Subcutaneous abdominal adipose tissue (tissue), 5 donors: Measurements from ENCODE around the gene PDE3A.

ENCODE experiments used
- H3K27ac ChIP-seq: one replicate; pipeline ENCODE4 v1.7.0; 2013; ENCODE audit warnings: low read depth, mild to moderate bottlenecking, inconsistent platforms, low read length, moderate library complexity
- H3K27me3 ChIP-seq, 5 donors: one replicate each; pipeline ENCODE4 v1.7.0; 2013; ENCODE audit warnings: low read length in 5 of 5, inconsistent platforms in 1 of 5; ENCODE audit not compliant: control insufficient read depth in 5 of 5, insufficient read depth in 4 of 5
- H3K36me3 ChIP-seq, 5 donors: one replicate each; pipeline ENCODE4 v1.7.0; 2013; ENCODE audit warnings: low read length in 5 of 5; ENCODE audit not compliant: control insufficient read depth in 5 of 5, insufficient read depth in 5 of 5
- H3K4me1 ChIP-seq, 5 donors: one replicate each; pipeline ENCODE4 v1.7.0; 2013; ENCODE audit warnings: low read length in 5 of 5, mild to moderate bottlenecking in 3 of 5, moderate library complexity in 1 of 5; ENCODE audit not compliant: control insufficient read depth in 5 of 5, insufficient read depth in 5 of 5
- H3K4me3 ChIP-seq, 5 donors: one replicate each; pipeline ENCODE4 v1.7.0; 2013; ENCODE audit warnings: low read length in 5 of 5, low read depth in 1 of 5
- H3K9ac ChIP-seq, 5 donors: one replicate each; pipeline ENCODE4 v1.7.0; 2013; ENCODE audit warnings: low read length in 5 of 5, mild to moderate bottlenecking in 4 of 5, moderate library complexity in 3 of 5
- H3K9me3 ChIP-seq, 5 donors: one replicate each; pipeline ENCODE4 v1.7.0; 2013; ENCODE audit warnings: low read length in 5 of 5; ENCODE audit not compliant: control insufficient read depth in 5 of 5
- donor health status: healthy.
- donor health status: healthy.
- donor health status: healthy.
- donor health status: healthy.
- donor health status: healthy.

PDE3A gene

GRCh38 chr12:20572451-20572850, 204.1 kb downstream of the PDE3A start:
- Histone ChIP-seq H3K9me3 (no peaks in the 10 kb centered on the region), H3K27me3 (no peaks in the 10 kb centered on the region), H3K9ac (no peak overlapping the region), H3K27ac (no peak overlapping the region), H3K4me1 (no peaks in the 10 kb centered on the region), H3K36me3 (no peaks in the 10 kb centered on the region), H3K4me3 (no peak overlapping the region)

GRCh38 chr12:20576528-20576927, 208.2 kb downstream of the PDE3A start:
- Histone ChIP-seq H3K27ac (no peak overlapping the region), H3K9me3 (no peaks in the 10 kb centered on the region), H3K4me1 (no peaks in the 10 kb centered on the region), H3K9ac (no peak overlapping the region), H3K27me3 (no peaks in the 10 kb centered on the region), H3K4me3 (no peak overlapping the region), H3K36me3 (no peaks in the 10 kb centered on the region)

GRCh38 chr12:20577054-20577453, 208.7 kb downstream of the PDE3A start:
- H3K9ac ChIP-seq = no peak overlapping the region
- no peaks in the 10 kb centered on the region for H3K36me3 ChIP-seq
- H3K9me3 ChIP-seq = no peaks in the 10 kb centered on the region
- no peak overlapping the region for H3K4me3 ChIP-seq
- no peaks in the 10 kb centered on the region for H3K4me1 ChIP-seq
- H3K27me3 ChIP-seq = no peaks in the 10 kb centered on the region
- H3K27ac ChIP-seq = no peak overlapping the region

- no peaks in the 10 kb centered on the region for H3K4me1 ChIP-seq
- no peaks in the 10 kb centered on the region for H3K36me3 ChIP-seq
- H3K9ac ChIP-seq = no peak overlapping the region
- no peaks in the 10 kb centered on the region for H3K27me3 ChIP-seq
- H3K4me3 ChIP-seq = no peak overlapping the region
- H3K9me3 ChIP-seq = no peaks in the 10 kb centered on the region
- no peak overlapping the region for H3K27ac ChIP-seq
Observed at GRCh38 chr12:20578142-20578541, 209.8 kb downstream of the PDE3A start.

- Histone ChIP-seq H3K9ac (no peak overlapping the region), H3K36me3 (no peaks in the 10 kb centered on the region), H3K27me3 (no peaks in the 10 kb centered on the region), H3K4me3 (no peak overlapping the region), H3K27ac (no peak overlapping the region), H3K4me1 (no peaks in the 10 kb centered on the region), H3K9me3 (no peaks in the 10 kb centered on the region)
Observed at GRCh38 chr12:20585055-20585625, 216.8 kb downstream of the PDE3A start.

- H3K36me3 ChIP-seq = no peaks in the 10 kb centered on the region
- no peak overlapping the region for H3K4me3 ChIP-seq
- H3K9me3 ChIP-seq = no peaks in the 10 kb centered on the region
- H3K27me3 ChIP-seq = no peaks in the 10 kb centered on the region
- H3K4me1 ChIP-seq = no peaks in the 10 kb centered on the region
- no peak overlapping the region for H3K9ac ChIP-seq
- no peak overlapping the region for H3K27ac ChIP-seq
Observed at GRCh38 chr12:20585913-20586312, 217.6 kb downstream of the PDE3A start.

GRCh38 chr12:20588042-20588441, 219.7 kb downstream of the PDE3A start:
- no peak overlapping the region for H3K4me3 ChIP-seq
- H3K9ac ChIP-seq = no peak overlapping the region
- no peak overlapping the region for H3K27ac ChIP-seq
- no peaks in the 10 kb centered on the region for H3K27me3 ChIP-seq
- no peaks in the 10 kb centered on the region for H3K36me3 ChIP-seq
- no peaks in the 10 kb centered on the region for H3K9me3 ChIP-seq
- no peaks in the 10 kb centered on the region for H3K4me1 ChIP-seq

- Histone ChIP-seq H3K36me3 (no peaks in the 10 kb centered on the region), H3K4me1 (no peaks in the 10 kb centered on the region), H3K4me3 (no peak overlapping the region), H3K27me3 (no peaks in the 10 kb centered on the region), H3K27ac (no peak overlapping the region), H3K9ac (no peak overlapping the region), H3K9me3 (no peaks in the 10 kb centered on the region)
Observed at GRCh38 chr12:20590570-20590969, 222.2 kb downstream of the PDE3A start.

GRCh38 chr12:20592556-20592955, 224.2 kb downstream of the PDE3A start:
- no peaks in the 10 kb centered on the region for H3K4me1 ChIP-seq
- no peaks in the 10 kb centered on the region for H3K36me3 ChIP-seq
- no peaks in the 10 kb centered on the region for H3K9me3 ChIP-seq
- no peak overlapping the region for H3K9ac ChIP-seq
- H3K27ac ChIP-seq = no peak overlapping the region
- H3K4me3 ChIP-seq = no peak overlapping the region
- H3K27me3 ChIP-seq = no peaks in the 10 kb centered on the region

GRCh38 chr12:20593611-20594010, 225.3 kb downstream of the PDE3A start:
- no peaks in the 10 kb centered on the region for H3K4me1 ChIP-seq
- H3K36me3 ChIP-seq = no peaks in the 10 kb centered on the region
- H3K9me3 ChIP-seq = no peaks in the 10 kb centered on the region
- no peak overlapping the region for H3K4me3 ChIP-seq
- no peaks in the 10 kb centered on the region for H3K27me3 ChIP-seq
- no peak overlapping the region for H3K9ac ChIP-seq
- H3K27ac ChIP-seq = no peak overlapping the region

GRCh38 chr12:20596061-20596460, 227.7 kb downstream of the PDE3A start:
- Histone ChIP-seq H3K36me3 (no peaks in the 10 kb centered on the region), H3K9me3 (no peaks in the 10 kb centered on the region), H3K27me3 (no peaks in the 10 kb centered on the region), H3K4me1 (no peaks in the 10 kb centered on the region), H3K4me3 (no peak overlapping the region), H3K9ac (no peak overlapping the region), H3K27ac (no peak overlapping the region)
